ENCODE data around the gene PPP1R2.
"Not testable (repeated sequence)": the region's sequence is repeated elsewhere in the genome, so short reads cannot be mapped to it uniquely, and the experiment has no call there.

The PPP1R2 gene

DNA sequence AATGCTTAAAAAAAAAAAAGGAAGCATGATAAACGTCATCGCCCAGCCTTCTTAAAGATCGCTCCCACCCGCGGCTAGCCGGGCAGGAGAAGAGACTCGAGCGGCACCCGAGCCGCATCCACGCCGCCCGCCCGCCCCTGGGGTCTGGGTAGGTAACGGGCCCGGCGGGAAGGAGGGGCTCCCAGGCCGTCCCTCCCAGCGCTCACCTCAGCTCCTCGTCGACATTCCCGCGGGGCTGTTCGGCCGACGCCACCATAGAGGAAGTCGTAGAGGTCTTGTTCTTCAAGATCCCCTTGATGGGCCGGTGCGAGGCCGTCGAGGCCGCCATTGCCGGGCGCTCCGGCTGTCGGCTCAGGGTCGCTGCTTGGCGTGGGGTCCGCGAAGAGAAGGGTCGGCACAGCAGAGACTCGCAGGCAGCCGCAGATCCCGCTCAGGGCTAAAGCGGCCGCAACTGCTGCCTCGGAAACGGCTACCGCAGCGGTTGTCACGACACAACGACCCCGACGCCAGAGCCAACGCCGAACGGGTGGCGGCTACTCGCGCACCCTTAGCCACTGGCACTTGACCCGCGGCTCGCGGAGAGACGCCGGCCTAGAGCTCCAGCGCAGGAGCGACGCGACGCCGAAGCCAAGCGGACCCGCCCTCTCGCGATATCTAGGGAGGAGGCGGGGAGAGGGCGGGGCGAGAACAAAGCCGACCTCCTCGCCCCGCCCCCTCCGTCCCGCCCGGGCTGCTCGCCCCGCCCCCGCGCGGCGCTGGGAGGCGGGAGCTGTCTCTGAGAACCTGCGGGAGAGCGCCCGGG, at the start of gene PPP1R2:
Gene PPP1R2, minus strand, starts transcription at position 628 of the 802 bp plus-strand sequence. Its CDS starts 300 bp downstream, at position 328.
- peak; percentile 92 for DNase-seq

DNA sequence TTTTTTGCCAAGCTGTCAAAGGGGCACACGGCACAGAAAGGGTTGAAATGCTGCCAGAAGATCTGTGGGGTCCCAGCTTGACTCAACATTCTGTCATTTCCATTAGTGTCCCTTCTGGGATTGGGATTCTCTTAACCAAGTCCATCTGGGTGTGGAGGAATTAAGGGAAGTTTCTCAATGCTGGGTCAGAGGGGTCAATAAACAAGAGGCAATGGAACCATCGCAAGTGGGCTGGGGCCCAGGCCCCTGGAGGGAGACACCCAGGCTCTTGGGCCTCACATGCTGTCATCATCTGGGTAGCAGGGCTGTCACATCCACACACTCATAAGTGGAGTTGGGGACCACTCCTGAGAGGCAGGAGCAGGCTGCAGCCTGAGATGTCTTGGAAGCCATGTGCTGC, 48.7 kb upstream of the PPP1R2 start:
- no peak for DNase-seq

GRCh38 chr3:195591220-195591619, 48.1 kb upstream of the PPP1R2 start:
- DNase-seq: no peak

DNA sequence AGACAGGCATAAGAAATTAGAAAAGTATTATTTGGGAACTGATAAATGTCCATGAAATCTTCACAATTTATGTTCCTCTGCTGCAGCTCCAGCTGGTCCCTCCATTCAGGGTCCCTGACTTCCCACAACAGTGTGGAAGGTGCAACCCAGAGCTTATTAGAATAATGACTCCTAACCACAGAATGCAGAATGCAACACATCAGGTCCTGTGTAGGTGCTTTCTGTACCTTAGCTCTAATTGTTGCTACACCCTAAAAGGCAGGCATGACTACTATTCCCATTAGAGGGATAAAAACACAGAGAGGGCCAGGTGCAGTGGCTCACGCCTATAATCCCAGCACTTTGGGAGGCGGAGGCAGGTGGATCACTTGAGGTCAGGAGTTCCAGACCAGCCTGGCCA, 47.3 kb upstream of the PPP1R2 start:
- DNase-seq: not testable (repeated sequence)

- not testable (repeated sequence) for DNase-seq
Observed at GRCh38 chr3:195589796-195590195, 46.7 kb upstream of the PPP1R2 start.

DNA sequence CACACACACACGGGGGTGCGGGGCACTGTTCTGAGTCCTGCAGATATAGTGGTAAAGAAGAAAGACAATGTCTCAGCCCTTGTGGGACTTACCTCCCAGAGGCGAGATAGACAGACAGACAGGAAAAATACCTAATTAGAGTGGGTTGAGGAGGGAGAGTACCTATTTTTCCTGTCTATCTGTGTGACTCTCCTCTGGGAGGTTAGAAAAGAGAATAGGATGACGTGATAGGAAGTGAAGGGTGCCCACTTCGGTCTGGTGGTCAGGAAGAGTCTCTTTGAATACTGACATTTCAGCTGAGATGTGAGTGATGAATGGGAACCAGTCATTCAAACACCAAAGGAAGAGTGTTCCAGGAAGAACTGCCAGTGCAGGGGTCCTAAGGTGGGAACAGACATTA, 44.7 kb upstream of the PPP1R2 start:
- no peak for DNase-seq

DNA sequence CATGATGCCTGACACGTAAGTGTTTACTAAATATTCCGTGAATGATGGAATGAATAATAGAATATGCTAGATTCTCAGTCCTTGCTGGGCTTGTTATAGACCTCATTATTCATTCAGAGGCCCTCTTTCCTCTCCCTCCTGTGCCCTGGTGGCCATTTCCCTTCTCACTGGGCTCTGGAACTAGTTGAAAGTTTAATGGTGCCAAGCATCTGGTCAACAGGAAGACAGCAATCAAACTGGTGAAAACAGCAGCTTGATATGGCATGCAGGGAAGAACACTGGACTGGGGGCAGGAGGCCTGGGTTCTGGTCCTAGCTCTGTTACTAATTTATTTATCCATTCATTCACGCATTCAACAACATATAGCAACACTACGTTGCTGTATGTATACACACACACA, 44.3 kb upstream of the PPP1R2 start:
- no peak for DNase-seq

GRCh38 chr3:195584543-195584870, 41.4 kb upstream of the PPP1R2 start:
- DNase-seq: no peak

- peak; percentile 82 for DNase-seq
Observed at GRCh38 chr3:195583831-195584542, 40.9 kb upstream of the PPP1R2 start, which contains the start of gene APOD. Gene APOD (minus strand): TSS chr3:195583940. CDS start chr3:195579461, 4,479 bp downstream.

DNA sequence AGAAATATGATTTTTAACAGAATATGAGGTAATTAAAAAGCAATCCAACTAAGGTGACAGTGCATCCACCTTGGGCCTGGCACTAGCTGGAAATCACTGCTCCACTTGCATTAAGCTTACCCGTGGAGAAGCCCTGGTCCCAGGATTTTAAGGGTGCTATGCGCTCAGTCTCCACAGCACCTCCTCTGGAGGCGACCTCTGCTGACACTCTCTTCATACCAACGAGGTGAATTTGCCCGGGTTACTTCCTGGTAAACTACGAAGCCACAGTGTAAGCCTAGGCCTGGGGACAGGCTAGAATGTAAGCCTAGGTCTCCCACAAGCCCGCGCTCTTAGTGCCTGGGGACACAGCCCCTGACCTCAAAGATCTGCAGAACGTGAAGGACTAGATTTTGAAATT, 39.8 kb upstream of the PPP1R2 start:
- DNase-seq: no peak

DNA sequence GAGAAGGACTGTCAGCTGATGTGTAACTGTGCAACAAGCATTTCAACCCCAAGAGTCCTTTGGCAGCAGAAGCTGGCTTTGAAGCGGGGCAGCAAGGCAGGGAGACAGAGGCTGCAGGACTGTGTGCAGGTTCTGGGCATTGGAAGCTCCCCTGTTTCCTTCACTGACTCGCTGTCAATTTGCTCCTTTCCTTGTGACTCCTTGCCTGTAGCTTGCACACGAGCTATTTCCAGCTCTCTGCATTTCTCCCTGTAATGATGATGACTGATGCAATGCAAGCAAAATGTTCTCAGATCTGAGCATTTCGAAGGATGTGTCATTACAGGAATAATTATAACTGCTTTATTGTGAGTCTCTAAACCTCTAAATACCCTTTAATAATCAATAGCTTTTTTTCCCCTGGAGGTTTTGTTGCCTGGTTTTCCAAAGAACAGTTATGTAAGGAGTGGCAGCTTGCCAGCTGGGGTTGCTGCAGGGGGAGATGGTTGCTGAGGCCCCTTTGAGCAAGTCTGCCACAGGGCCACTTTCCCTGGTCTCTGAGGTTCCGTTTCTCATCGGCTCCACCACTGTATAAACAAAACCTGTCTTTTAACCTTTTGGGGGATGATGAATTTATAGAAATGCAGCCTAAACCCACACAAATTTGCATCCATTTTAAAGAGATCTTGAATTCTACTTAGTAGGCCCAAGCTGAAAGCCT, 37.8 kb upstream of the PPP1R2 start:
- DNase-seq: no peak

- DNase-seq: no peak
Observed at GRCh38 chr3:195579281-195579680, 36.2 kb upstream of the PPP1R2 start.

GRCh38 chr3:195578565-195578964, 35.4 kb upstream of the PPP1R2 start:
- DNase-seq: no peak

DNA sequence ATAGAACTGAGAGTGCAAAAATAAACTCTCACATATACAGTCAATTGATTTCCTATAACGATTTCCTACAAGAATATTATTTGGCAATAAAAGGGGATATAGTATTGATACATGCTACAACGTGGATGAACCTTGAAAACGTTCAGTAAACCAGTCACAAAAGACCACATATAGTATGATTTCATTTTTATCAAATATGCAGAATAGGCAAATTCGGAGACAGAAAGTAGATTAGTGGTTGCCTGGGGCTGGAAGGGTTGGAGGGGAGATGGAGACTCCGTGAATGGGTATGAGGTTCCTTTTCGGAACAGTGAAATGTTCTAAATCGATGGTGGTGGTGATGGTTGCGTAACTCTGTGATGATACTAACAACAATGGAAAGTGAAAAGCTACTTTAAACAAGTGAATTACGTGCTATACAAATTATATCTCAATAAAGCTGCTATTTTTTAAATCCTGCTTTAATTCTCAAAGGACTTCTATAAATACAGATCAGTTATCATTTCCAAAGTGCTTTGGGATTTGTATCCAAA, 34.6 kb upstream of the PPP1R2 start:
- no peak for DNase-seq

DNA sequence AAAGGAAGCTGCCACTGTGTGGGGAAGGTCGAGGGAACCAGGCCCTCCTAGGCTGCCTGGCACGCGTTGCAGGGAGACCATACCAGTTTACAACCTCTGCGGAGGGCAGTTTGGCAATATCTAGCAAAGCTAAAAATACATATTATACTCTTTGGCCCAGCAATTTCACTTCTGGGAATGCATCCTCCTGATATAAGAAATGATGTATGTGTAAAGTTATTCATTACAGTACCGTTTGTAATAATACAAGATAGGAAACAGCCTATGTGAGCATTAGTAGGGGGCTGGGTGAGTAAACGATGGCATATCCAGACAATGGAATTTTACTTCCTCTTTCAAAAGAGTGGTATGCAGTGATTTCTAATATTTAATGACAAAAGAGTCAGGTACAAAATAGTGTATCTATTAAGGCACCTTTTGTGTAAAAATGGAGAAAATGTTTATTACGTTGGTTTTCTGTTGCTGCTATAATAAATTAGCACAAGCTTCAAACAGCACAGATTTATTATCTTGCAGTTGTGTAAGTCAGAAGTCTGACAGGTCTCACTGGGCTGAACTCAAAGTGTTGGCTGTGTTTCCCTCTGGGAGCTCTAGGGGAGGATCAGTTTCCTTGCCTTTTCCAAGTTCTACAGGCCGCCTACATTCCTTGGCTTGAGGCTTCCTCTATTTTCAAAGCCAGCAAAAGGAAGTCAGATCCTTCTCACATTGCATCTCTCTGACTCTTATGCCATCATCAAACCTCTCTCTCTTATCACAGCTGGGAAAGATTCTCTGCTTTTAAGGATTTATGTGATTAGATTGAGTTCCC, 31.6 kb upstream of the PPP1R2 start:
- DNase-seq: no peak

- DNase-seq: no peak
Observed at GRCh38 chr3:195573611-195574496, 30.7 kb upstream of the PPP1R2 start.

- no peak for DNase-seq
Observed at GRCh38 chr3:195571361-195571760, 28.2 kb upstream of the PPP1R2 start.

GRCh38 chr3:195570912-195571311, 27.8 kb upstream of the PPP1R2 start:
- DNase-seq: no peak

DNA sequence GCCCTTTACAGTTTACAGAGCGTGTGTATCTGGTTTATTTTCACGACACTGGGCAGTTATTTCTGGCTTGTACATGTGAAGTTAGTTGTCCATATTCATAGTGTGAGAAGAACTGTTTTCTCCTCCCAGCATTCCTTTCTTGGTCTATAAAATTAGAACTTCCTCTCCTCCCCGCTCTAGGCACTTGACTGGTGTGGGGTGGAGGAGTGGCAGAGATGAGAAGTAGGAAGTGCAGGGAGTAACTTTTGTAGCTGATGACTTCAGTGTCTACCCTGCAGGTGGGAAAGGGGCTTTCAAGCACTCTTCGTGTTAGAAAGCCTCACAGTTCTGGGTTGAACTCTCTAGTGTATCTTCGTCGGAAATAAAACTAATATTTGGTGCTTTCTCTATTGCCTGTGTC, 27.2 kb upstream of the PPP1R2 start:
- DNase-seq: no peak

GRCh38 chr3:195568630-195569029, 25.5 kb upstream of the PPP1R2 start:
- no peak for DNase-seq

DNA sequence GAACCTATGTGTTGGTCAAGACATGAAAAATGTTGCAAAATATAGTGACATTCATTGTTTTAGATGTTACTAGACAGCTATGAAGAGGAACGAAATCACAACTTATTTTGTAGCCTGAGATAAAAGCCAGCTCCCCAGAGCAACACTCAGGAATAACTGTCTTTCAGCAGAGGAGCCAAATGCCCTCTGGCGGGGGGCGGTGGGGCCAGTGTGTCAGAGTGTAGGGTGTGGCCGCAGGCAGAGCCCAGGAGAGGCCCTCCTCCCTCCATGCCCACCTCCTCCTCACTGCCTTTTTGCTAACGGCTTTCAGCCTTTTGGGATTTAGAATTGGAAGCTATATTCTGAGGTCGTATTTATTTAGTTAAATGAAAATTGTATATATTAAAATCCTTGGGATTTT, 23.7 kb upstream of the PPP1R2 start:
- no peak for DNase-seq

GRCh38 chr3:195565716-195566115, 22.6 kb upstream of the PPP1R2 start:
- DNase-seq: no peak
